K562 (cell line): Measurements from ENCODE around the gene DEFB108B. TPM values are rescaled to one million over a fixed set of nuclear protein-coding genes. Genes with fewer than 3 reads are reported as not detected.
"Not testable (repeated sequence)": the region's sequence is repeated elsewhere in the genome, so short reads cannot be mapped to it uniquely, and the experiment has no call there.

ENCODE experiments used
- ATAC-seq: fragments of 200-7000 bp; cut with Tn5 transposase; 3 replicates; pipeline ENCODE4 v1.9.1; 2020; ENCODE audit warnings: moderate library complexity
- BruUV-seq: library from RNA; stranded (reverse); fragments of 400-500 nt; replicated peaks from 2 replicates; lab custom pipeline; 2021; lab: Mats Ljungman, UMichigan
- CTCF ChIA-PET: fragments of 300-600 bp; formaldehyde crosslinking; extraction: SDS; loops from one replicate; lab custom pipeline; 2021; ENCODE audit warnings: low intra/inter-chr PET ratio; lab: Yijun Ruan, JAX
- POLR2A ChIA-PET: fragments of 300-600, 350-650 bp; sonication (Branson Sonifier 250); formaldehyde crosslinking; extraction: SDS; loops from one replicate; lab custom pipeline; 2021; ENCODE audit warnings: antibody characterized with exemption, inconsistent platforms; lab: Yijun Ruan, JAX
- DNase-seq, 4 experiments: peaks; one replicate each; pipeline versions ENCODE4 v3.0.0 to v3.0.0-alpha.2; 2011 to 2018; ENCODE audit warnings: low spot score in 3 of 4, mixed read lengths in 3 of 4; ENCODE audit errors: extremely low read depth in 1 of 4
- FAIRE-seq: peaks from 2 replicates; lab custom pipeline; 2011; peaks lifted over from hg19 to GRCh38; lab: Jason Lieb, UNC
- H2AFZ ChIP-seq: 2 replicates; pipeline ENCODE4 v1.6.0; 2011; ENCODE audit warnings: low read depth, low read length, control low read depth, inconsistent platforms
- H3K27ac ChIP-seq: fragments of 200-600 bp; 3 replicates; pipeline ENCODE4 v1.8.0; 2011; ENCODE audit warnings: low read depth, mild to moderate bottlenecking, control low read depth, inconsistent platforms, low read length, moderate library complexity, mixed read lengths; ENCODE audit errors: extremely low read depth
- H3K27me3 ChIP-seq, 2 experiments: fragments of 300-600 bp in 1 of 2; 2 replicates in 1 of 2; 3 replicates in 1 of 2; pipeline versions ENCODE4 v1.6.0 to v1.8.0; 2011; ENCODE audit warnings: inconsistent platforms in 2 of 2, low read length in 2 of 2, mild to moderate bottlenecking in 1 of 2, mixed read lengths in 1 of 2, moderate library complexity in 1 of 2; ENCODE audit not compliant: control insufficient read depth in 2 of 2, insufficient read depth in 2 of 2
- H3K36me3 ChIP-seq: fragments of 300-600 bp; 3 replicates; pipeline ENCODE4 v1.8.0; 2011; ENCODE audit warnings: mild to moderate bottlenecking, low read length, inconsistent platforms; ENCODE audit not compliant: control insufficient read depth, insufficient read depth
- H3K4me1 ChIP-seq, 2 experiments: fragments of 200-600 bp in 1 of 2; replicated peaks in 1 of 2; 2 replicates in 1 of 2; 3 replicates in 1 of 2; pipeline versions ENCODE4 v1.5.1 to v1.8.0; 2011; ENCODE audit warnings: inconsistent platforms in 2 of 2, low read length in 2 of 2, mild to moderate bottlenecking in 1 of 2, mixed read lengths in 1 of 2, moderate library complexity in 1 of 2; ENCODE audit not compliant: control insufficient read depth in 2 of 2, insufficient read depth in 2 of 2
- H3K4me2 ChIP-seq: 2 replicates; pipeline ENCODE4 v1.6.1; 2011; ENCODE audit warnings: low read length, control low read depth, inconsistent platforms, mixed read lengths; ENCODE audit not compliant: insufficient read depth
- H3K4me3 ChIP-seq: fragments of 200-600 bp; sonication (generic), shearing (Covaris generic); 2 replicates; pipeline ENCODE4 v1.5.1; 2016; ENCODE audit warnings: control low read depth, inconsistent platforms
- H3K79me2 ChIP-seq: fragments of 200-600 bp; 3 replicates; pipeline ENCODE4 v1.8.0; 2011; ENCODE audit warnings: low read length, inconsistent platforms; ENCODE audit not compliant: control insufficient read depth, insufficient read depth
- H3K9ac ChIP-seq, 2 experiments: 2 replicates each; pipeline versions ENCODE4 v1.6.0 to v1.6.1; 2011; ENCODE audit warnings: low read depth in 2 of 2, low read length in 2 of 2, control low read depth in 1 of 2, inconsistent platforms in 1 of 2, mild to moderate bottlenecking in 1 of 2, mixed read lengths in 1 of 2; ENCODE audit not compliant: insufficient read depth in 1 of 2
- H3K9me1 ChIP-seq: one replicate; pipeline ENCODE4 v1.6.0; 2011; ENCODE audit warnings: inconsistent platforms, mild to moderate bottlenecking, low read length, moderate library complexity; ENCODE audit not compliant: control insufficient read depth, insufficient read depth
- H3K9me3 ChIP-seq: replicated peaks from 2 replicates; pipeline ENCODE4 v1.5.1; 2011; ENCODE audit warnings: low read depth, low read length, inconsistent platforms; ENCODE audit not compliant: control insufficient read depth, insufficient read depth
- H4K20me1 ChIP-seq: replicated peaks from 2 replicates; pipeline ENCODE4 v1.6.1; 2011; ENCODE audit warnings: low read length, inconsistent platforms, mixed read lengths; ENCODE audit not compliant: control insufficient read depth, insufficient read depth
- CC2D1A ChIP-seq: fragments of 450-650 bp; IDR thresholded peaks from 2 replicates; pipeline ENCODE4 v1.6.1; 2017; ENCODE audit warnings: mild to moderate bottlenecking
- CREM ChIP-seq: IDR thresholded peaks from 2 replicates; pipeline ENCODE4 v1.6.1; 2014; ENCODE audit warnings: antibody characterized with exemption, low read depth
- SRF ChIP-seq, 2 experiments: fragments of 250-450, 450-650 bp in 1 of 2; sonication (Bioruptor Pico) in 1 of 2; sonication (generic) in 1 of 2; formaldehyde crosslinking; IDR thresholded peaks; 2 replicates each; pipeline versions ENCODE4 v1.5.0 to v1.5.1; 2020 to 2022; ENCODE audit warnings: mild to moderate bottlenecking in 1 of 2, missing genetic modification reagents in 1 of 2
- WGBS: fragments of 100-300 bp; shearing (Covaris generic); methylation state at CpG from one replicate; pipeline ENCODE4 v1.1.6; 2016; ENCODE audit warnings: low coverage, mixed read lengths; ENCODE audit not compliant: insufficient coverage; ENCODE audit errors: missing lambda C conversion rate; 5-methylcytosine and 5-hydroxymethylcytosine counted together
- in situ Hi-C: fragments of 300-500 bp; cut with MboI; formaldehyde crosslinking; loops from 4 replicates; pipeline ENCODE4 v1.15.0; 2018; ENCODE audit warnings: inconsistent platforms, mixed read lengths
- intact Hi-C: fragments of 100-400 bp; cut with micrococcal nuclease; formaldehyde crosslinking; loops from 2 replicates; pipeline ENCODE4 v1.14.2; 2022
- polyA plus RNA-seq, 8 experiments: library from polyadenylated mRNA; depleted of rRNA in 4 of 8; stranded (reverse) in 5 of 8; unstranded in 3 of 8; fragments of >200 nt; fragmentation: Nextera tagmentation in 2 of 8; fragmentation: Illumina TruSeq in 1 of 8; extraction: Ambion mirVana in 2 of 8; extraction: Trizol in 1 of 8; gene quantifications; 2 replicates each; pipeline versions ENCODE4 v1.2.1 to v1.2.3, GENCODE V29; 2011 to 2014; ENCODE audit warnings: inconsistent platforms in 1 of 8, missing spikeins in 1 of 8
- total RNA-seq, 7 experiments: library from RNA; depleted of rRNA in 6 of 7; stranded (reverse); fragments of >200 nt in 6 of 7; fragmentation: Illumina TruSeq in 2 of 7; extraction: Trizol in 2 of 7; gene quantifications; 2 replicates each; pipeline versions ENCODE4 v1.2.1 to v1.2.3, GENCODE V29; 2011 to 2021; ENCODE audit warnings: low replicate concordance in 1 of 7
- TF ChIP-seq, protein P1 (sequence below): fragments of 450-650 bp; formaldehyde crosslinking; IDR thresholded peaks from 2 replicates; pipeline ENCODE4 v1.4.0; 2020; ENCODE audit warnings: mild to moderate bottlenecking, moderate library complexity
- TF ChIP-seq, protein P2 (sequence below): sonication (generic); formaldehyde crosslinking; IDR thresholded peaks from 2 replicates; pipeline ENCODE4 v1.8.1; 2023; ENCODE audit warnings: mild to moderate bottlenecking, missing genetic modification reagents
- TF ChIP-seq, protein P3 (sequence below), 2 experiments: fragments of 450-650 bp; formaldehyde crosslinking in 1 of 2; IDR thresholded peaks; 2 replicates each; pipeline versions ENCODE4 v1.4.0 to v1.6.1; 2014 to 2020; ENCODE audit warnings: mild to moderate bottlenecking in 2 of 2, borderline replicate concordance in 1 of 2, low read depth in 1 of 2

Gene DEFB108B
- total and polyA plus RNA-seq, 9 of the 15 experiments (the other 6 are each of a cell fraction or from before 2014, with no cell fraction given), result not detected

DNA sequence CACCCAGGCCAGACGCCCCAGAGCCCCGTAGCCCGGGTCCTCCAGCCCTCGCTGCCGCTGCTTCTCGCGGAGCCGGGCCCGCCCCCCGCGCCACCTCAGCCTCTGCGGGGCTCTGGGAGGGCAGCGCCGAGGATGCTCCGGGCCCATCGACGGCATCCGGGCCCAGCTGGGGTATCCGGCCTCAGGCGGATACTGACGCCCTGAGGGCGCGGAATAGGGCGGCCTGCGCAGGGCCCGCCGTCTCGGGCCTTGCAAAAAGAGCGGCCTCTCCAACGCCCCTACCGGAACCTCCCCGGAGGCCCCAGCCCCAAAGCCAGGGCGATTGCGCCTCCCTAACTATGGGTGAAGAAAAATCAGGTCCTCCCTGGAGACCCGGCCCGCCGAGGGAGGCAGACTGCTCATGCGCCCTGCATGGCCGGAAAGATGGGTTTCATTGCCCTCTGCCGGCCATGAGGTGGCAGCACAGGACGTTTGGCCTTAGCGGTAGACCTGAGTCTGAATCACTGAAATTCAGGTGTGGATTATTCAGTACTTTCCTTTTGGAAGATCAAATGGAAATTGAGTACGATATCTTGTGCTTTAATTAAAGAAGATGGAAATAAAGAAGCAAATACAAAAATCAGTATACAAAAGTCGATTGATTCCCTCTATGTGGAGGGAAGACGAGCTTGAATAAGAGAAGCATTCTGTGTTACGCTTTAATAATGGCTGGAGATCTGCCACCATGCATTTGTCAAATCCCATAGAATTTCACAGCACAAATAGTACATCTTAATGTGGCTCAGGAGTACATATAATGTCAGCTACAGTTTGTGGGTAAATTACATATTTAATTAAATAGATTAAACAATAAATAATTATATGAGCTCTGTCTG, 19.3 kb upstream of the DEFB108B start:
- POLR2A ChIA-PET, H3K4me2 ChIP-seq, BruUV-seq, intact Hi-C loops, H3K36me3 ChIP-seq, H3K4me1 ChIP-seq, H3K27ac ChIP-seq, H3K9ac ChIP-seq, H3K79me2 ChIP-seq, H4K20me1 ChIP-seq, H3K9me1 ChIP-seq, H3K9me3 ChIP-seq, in situ Hi-C loops, H3K27me3 ChIP-seq: not testable (repeated sequence)
- CTCF ChIA-PET, result interaction anchor here (0.7 kb wide), 1 partner anchor 61 kb away, joined by 3 read pairs; no protein-coding TSS in a partner anchor
- ATAC-seq (peak; percentile 54; the same call in 1 of the 3 replicates), FAIRE-seq (peak; percentile 90), DNase-seq (peak; percentile 67 to 73 (median 72))
- Histone ChIP-seq H3K4me3 (peak overlapping the region; percentile 34), H2AFZ (0 out of 2 replicates have a peak overlapping the region, but pooled peaks have one; percentile 28)
- WGBS, result 10% methylated on average over 17 of the region's 46 CpGs
- TF ChIP-seq, protein P1, sequence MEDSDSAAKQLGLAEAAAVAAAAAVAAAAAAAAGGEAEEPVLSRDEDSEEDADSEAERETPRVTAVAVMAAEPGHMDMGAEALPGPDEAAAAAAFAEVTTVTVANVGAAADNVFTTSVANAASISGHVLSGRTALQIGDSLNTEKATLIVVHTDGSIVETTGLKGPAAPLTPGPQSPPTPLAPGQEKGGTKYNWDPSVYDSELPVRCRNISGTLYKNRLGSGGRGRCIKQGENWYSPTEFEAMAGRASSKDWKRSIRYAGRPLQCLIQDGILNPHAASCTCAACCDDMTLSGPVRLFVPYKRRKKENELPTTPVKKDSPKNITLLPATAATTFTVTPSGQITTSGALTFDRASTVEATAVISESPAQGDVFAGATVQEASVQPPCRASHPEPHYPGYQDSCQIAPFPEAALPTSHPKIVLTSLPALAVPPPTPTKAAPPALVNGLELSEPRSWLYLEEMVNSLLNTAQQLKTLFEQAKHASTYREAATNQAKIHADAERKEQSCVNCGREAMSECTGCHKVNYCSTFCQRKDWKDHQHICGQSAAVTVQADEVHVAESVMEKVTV, result 0 out of 2 replicates have a peak, but pooled peaks have one; percentile 24
- TF ChIP-seq CC2D1A (peak; percentile 31; the same call in 1 of the 2 replicates), SRF (CRISPR knock-in tag; IDR thresholded peaks at IDR 0.05) (peak in 1 of 2 experiments; percentile 81; a peak in 1 of 4 replicates), CREM (0 out of 2 replicates have a peak, but pooled peaks have one; percentile 25)
- TF ChIP-seq, protein P2, sequence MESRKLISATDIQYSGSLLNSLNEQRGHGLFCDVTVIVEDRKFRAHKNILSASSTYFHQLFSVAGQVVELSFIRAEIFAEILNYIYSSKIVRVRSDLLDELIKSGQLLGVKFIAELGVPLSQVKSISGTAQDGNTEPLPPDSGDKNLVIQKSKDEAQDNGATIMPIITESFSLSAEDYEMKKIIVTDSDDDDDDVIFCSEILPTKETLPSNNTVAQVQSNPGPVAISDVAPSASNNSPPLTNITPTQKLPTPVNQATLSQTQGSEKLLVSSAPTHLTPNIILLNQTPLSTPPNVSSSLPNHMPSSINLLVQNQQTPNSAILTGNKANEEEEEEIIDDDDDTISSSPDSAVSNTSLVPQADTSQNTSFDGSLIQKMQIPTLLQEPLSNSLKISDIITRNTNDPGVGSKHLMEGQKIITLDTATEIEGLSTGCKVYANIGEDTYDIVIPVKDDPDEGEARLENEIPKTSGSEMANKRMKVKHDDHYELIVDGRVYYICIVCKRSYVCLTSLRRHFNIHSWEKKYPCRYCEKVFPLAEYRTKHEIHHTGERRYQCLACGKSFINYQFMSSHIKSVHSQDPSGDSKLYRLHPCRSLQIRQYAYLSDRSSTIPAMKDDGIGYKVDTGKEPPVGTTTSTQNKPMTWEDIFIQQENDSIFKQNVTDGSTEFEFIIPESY (CRISPR knock-in tag), result peak; percentile 77
- TF ChIP-seq, protein P3, sequence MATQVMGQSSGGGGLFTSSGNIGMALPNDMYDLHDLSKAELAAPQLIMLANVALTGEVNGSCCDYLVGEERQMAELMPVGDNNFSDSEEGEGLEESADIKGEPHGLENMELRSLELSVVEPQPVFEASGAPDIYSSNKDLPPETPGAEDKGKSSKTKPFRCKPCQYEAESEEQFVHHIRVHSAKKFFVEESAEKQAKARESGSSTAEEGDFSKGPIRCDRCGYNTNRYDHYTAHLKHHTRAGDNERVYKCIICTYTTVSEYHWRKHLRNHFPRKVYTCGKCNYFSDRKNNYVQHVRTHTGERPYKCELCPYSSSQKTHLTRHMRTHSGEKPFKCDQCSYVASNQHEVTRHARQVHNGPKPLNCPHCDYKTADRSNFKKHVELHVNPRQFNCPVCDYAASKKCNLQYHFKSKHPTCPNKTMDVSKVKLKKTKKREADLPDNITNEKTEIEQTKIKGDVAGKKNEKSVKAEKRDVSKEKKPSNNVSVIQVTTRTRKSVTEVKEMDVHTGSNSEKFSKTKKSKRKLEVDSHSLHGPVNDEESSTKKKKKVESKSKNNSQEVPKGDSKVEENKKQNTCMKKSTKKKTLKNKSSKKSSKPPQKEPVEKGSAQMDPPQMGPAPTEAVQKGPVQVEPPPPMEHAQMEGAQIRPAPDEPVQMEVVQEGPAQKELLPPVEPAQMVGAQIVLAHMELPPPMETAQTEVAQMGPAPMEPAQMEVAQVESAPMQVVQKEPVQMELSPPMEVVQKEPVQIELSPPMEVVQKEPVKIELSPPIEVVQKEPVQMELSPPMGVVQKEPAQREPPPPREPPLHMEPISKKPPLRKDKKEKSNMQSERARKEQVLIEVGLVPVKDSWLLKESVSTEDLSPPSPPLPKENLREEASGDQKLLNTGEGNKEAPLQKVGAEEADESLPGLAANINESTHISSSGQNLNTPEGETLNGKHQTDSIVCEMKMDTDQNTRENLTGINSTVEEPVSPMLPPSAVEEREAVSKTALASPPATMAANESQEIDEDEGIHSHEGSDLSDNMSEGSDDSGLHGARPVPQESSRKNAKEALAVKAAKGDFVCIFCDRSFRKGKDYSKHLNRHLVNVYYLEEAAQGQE (IDR thresholded peaks at IDR 0.05; ENCODE audit: borderline replicate concordance), result peak; percentile 60; the same call in 1 of the 2 replicates
- TF ChIP-seq, protein P3 (CRISPR knock-in tag; IDR thresholded peaks at IDR 0.05; ENCODE audit: low read depth), result not testable (repeated sequence)
